Measurements from ENCODE around the gene FOXP1.
A peak's percentile ranks its signal among the peaks of the same experiment; 100 is the strongest.

FOXP1 gene

DNA sequence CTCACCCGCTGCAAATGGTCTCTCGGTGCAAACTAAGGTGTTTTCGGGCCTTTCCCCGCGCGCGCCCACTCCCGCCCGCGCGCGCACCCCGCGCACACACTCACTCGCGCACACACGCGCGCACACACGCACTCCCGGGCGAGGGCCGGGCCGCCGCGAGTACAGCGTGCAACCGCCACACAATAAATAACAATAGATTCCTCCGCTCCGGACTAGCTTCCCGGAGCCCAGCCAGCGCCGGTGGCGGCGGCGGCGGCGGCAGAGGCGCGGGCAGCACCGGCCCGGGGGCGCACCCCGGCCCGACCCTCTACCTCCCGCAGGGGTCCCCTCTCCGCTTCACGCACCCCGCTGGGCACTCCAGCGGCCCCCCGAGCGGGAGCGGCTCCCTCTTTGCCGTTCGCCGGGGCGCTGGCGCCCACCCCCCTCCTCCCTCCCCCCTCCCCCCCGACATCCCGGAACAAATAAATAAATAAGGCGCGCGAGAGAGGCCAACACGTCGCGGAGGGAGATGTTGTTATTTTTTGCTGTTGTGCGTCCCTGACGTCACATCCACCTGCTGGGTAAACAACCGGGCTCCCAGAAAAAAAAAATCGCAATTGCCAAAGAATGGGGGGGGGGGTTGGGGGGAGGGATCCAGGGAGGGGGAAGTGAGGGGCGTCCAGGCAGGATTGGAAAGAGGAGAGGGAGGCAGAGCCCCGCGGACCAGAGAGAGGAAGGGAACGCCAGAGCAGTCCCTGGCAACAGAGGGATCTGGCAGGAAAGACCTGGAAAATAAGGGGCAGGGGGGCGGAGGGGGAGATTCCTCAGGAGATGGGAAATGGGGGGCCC, at the start of gene FOXP1:
FOXP1 (minus strand) TSS at position 163 of the 828 bp plus-strand sequence. CDS start 385,347 bp downstream, outside the sequence.
- peak; percentile 63 for DNase-seq

DNA sequence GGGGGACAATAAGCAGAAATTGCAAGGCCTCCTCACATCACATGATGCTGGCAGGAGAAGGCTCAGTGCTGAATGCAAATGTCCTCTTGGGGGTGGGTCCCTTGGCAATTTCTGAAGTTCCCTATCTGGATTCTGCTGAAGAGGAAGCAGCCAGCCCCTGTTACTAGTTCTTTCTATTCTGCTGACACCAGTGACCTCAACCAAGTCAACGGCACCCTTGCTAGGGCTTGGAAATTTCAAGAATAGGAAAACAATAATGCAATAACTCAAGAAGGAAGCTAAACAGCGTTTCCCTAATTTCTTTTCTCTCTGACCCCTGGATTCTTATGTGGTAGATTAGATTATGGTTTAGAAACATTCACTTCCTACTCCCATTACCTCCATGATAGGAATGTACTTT, 46.2 kb upstream of the FOXP1 start:
- DNase-seq, result no peak

DNA sequence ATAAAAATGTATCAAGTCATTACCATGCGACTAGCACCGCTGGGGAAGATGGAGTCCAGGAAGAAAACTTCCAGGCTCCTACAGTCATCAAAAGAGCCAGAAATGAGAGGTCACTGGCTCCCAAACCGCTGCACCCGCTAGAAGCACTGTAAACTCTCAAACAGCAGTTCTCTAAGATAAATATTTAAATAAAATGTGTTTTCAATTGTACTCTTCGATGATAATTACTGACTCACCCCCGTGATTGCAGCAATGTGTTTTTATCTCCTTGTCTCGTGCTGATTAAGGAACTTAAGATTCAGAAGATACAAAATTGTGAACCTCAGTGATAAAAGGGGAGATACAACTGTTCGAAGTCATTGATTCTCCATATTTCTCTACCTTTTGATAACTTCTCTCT, 45.8 kb upstream of the FOXP1 start:
- DNase-seq, result no peak

DNA sequence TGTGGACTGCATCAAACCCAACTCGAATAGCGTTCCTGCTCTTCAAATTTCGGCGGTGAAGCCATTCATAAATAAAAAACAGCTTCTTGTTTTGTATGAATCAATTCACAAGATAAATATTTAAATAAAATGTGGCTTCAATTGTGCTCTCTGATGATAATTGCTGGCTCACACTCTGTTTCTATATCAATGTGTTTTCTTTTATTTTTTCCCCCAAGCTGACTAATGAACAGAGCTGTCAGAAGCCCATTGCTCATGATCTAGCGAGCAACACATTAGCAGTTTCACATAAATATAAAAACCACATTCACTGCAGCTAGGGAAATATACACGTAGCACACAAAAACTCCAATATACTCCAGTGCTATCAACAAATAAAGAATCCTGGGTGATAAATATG, 45.0 kb upstream of the FOXP1 start:
- DNase-seq, result no peak

DNA sequence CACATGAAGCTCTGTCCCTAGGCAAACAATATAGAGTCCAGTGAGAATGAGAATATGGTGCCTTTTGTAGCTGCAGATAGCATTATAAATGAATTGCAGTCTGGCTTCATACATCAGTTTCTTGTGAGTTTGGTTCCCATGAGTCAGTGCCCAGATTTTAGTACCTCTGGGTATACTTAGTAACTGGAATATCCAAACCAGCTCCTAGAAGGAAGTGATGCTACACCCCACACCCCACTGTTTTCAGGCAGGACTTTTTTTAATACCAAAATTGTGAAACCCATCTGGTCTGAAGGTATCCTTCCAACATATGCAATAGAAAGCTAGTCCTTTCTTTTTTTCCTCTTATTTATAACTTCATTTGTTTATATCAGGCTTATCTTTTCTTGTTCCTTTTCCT, 42.1 kb upstream of the FOXP1 start:
- no peak for DNase-seq

DNA sequence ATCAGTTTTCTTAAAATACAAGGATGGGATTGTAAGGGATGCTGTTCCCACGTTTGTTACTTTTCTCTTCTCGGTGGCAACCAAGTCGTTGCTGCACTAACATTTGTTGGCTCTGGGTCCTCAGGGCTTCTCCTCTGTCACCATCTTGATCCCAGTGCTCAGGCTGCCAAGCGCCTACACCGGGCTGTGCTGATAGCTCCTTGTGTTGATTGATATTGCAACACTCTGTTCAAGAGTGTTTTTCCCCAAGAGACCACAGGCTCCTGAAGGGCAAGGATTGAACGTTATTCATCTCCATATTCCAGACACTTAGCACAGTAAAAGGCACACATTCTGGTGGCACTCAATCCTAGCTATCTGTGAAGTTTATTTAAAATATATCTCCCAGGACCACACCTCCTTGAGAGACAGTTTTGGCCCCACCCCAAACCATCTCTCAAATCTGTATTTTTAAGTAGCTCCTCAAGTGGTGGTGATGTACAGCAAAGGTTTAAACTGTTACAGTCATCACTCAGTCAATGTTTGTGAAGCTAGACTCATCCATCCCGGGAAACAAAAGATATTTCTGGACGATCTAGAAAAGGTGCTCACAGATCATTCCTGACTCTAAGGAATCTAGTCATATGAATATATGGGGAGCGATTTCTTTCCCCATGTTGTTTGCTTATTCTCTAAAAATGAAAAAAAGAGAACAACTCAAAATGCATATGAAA, 38.5 kb upstream of the FOXP1 start:
- no peak for DNase-seq

DNA sequence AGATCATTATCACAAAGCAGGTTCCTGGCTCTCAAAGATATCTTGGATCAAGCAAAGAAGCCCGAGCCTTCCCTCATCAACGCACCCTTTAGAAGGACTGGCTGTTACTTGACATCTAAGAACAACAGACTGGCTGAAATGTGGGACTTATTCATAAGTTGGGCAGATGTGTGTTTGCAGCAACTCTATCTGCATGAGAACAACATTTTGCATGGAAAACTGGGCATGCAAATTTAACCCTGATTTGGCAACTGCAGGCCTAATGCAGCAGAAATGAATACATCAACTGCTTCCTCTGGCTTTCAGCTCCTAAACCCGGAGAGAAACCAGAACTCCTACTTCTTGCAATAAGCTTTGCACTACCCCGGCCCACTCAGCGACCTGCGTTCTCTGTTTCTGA, 35.0 kb upstream of the FOXP1 start:
- DNase-seq, result no peak

DNA sequence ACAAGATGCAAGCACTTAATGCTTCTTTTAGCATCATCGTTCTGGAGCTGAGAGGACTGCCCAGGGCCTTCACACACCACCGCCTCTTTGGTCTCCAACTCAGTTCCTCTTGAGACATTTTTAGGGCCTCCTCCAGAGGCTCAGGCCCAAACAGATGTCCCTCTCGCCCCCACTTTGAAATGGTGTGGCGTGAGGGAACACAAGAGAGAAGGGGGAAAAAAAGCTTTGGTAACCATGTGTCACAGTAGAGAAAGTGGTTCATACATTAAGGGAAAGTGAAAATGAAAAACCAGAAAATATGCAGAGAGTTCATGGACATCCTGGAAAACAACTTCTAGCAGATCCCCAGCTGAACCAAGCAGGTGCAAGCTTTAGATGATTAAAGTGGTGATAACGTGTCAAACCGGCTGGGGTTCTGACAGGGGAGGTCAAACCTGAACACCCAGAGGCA, 33.1 kb upstream of the FOXP1 start:
- DNase-seq, result no peak

DNA sequence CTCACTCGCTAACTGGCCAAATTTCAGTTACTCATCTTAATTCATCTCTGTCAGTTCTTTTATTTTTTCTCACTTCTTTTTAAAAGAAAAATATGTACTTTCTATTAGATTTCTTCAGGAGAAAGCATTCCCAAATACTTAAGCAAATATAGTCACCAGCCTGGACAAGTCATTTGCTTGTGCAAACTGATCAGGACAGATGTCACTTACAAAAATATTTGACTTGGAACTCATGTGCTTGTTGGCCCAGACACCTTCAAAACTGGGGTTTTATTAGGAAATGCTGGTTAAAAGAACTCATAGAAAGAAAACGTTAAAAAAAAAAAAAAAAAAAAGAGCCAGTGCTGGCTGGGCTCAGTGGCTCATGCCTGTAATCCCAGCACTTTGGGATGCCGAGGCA, 31.3 kb upstream of the FOXP1 start:
- DNase-seq, result no peak

DNA sequence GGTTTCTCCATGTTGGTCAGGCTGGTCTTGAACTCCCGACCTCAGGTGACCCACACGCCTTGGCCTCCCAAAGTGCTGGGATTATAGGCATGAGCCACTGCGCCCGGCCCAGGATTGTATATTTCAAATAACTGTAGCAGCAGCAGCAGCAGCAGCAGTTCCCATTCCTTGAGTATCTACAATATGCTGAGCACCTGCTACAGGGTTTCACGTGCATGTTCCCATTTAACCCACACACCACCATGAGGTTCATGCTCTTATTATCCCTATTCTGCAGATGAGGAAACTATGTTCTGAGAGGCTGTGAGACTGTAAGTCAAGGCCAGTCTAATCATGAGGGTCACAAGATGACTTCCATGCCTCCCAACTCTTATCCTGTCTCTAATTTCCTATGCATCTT, 30.9 kb upstream of the FOXP1 start:
- no peak for DNase-seq

DNA sequence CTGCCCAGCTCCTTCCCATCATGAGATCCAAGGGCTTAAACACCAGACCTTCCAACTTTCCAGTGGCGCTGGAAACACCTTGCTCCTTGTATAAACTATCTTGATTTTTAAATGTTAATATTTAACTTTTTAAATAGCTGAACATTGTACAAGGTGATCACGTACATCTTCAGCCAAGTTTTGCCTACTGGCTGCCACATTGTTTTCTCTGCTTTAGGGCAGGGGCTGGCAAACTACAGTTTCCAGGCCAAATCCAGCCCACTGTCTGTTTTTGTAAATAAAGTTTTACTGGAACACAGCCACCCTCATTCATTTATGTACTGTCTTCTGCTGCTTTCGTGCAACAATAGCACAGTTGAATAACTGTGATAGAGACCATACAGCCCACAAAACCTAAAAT, 27.6 kb upstream of the FOXP1 start:
- no peak for DNase-seq

DNA sequence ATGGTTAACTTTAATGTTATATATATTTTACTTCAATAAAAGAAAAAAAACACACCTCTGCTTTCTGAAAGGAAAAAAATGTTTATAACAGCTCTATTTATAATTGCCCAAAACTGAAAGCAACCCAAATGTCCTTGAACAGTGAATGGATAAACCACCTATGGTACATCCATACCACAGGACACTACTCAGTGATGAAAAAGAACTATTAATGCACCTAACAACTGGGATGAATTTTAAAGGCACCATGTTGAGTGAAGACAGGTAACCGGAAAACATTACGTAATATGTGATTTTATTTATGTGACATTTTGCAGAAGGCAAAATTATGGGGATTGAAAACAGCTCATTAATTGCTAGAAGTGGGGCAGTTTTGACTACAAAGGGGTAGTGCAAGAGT, 23.8 kb upstream of the FOXP1 start:
- DNase-seq, result no peak

DNA sequence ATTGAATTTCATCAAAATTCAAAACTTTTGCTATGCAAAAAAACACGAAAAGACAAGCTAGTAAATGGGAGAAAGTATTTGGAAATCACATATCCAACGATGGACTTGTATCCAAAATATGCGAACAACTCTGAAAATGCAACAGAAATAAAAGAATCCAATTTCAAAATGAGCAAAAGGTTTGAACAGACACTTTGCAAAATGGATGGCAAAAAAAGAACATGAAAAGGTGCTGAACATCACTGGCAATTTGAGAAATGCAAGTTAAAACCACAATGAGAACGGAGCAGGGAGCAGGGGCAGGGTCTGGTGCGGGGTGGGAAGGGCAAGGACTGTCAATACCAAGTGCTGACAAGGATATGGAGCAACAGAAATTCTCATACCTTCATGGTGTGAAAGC, 23.1 kb upstream of the FOXP1 start:
- no peak for DNase-seq

DNA sequence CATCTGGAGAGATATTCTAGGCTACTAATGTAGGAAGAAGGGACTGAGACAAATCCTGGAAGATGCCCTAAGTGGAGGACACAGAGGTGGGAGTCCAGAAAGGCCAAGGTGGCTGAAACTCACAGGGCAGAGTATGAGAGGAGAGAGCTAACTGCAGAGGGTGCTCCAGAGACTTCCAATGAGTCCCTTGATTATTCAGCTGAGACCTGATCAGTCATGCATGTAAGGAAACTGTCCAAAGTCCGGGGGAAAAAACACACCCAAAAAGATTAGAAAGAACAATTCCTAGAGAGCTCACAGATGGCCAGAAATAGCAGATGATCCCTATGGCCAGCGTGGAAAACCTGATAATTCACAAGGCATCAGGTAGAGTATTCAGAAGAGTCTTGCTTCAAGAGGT, 18.7 kb upstream of the FOXP1 start:
- no peak for DNase-seq

DNA sequence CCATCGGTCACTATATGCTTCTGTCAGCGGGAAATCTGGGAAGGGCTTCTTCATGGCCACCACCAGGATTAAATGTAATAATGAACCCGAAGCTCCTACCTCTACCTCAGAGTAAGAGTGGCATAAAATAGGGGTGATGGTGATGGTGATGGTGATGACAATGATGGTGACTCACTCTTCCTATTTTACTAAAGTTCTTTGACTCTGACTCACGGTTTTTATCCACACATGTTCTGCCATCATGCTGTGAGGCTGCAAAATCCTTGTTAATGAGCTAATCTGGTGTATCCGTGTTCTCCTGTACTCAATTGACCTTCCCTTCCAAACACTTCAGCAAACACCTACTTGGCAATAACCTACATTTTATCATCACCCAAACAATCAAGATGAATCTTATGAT, 18.3 kb upstream of the FOXP1 start:
- no peak for DNase-seq

DNA sequence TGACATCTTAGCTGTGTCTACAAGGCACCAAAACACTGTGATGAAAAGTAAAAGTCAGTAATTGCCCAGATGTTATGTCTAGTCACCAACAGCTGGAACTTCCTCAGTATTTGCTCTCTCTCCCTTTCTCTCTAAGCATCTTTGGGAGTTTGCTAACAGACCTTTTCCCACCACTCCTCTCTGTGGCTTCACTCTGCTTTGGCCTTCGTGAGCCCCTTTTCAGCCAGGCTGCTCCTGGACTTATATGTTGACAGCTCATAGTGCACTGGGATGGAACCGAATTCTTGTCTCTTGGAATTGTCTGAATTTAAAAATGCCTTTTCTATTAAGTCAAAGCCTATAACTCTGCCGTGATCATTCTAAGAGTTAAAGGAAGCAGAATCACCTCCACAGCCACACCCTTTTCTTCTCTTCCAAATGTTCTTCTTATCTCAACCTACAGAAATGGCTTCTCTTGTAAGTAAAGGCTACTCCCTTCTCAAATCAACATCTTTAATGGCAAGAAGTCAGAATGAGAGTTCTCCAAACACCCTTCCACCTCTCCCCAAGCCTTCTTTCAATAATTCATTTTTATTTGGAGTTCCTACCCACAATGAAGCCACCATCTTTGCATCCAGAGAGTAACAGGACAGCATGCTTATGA, 17.2 kb upstream of the FOXP1 start:
- DNase-seq, result no peak

DNA sequence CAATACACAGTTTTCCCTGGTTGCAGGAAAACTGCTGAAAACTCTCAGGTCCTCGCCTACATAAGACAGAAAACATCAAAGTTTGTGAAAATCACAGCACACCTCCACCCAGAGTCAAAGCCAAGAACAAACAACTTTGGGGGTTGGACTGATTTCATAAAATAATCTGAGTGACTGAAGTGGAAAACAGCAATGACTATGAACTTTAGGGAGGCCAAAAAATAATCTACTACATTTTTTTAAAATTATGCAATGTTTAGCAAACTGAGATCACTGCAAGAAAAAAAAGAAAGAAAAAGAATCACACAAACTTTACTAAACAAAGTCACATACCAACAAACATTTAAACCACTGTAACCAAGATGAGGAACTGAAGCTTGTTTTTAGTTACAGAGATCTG, 15.9 kb upstream of the FOXP1 start:
- DNase-seq, result no peak

DNA sequence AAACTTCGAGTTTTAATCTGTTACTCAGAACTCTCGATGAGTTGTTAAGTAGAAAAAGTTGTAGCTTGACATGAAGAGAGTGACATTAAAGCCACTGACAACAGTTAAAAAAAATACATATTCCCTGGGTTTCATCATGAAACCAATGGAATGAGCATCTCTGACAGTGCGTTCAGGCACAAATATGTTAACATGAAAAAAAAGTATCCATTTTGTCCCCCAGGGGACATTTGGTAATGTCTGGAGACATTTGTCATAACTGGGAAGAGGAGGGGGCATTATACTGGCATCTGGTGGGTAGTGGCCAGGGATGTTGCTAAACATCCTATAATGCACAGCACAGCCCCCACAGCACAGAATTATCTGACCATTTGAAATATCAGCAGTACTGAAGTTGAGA, 14.8 kb upstream of the FOXP1 start:
- DNase-seq, result no peak

DNA sequence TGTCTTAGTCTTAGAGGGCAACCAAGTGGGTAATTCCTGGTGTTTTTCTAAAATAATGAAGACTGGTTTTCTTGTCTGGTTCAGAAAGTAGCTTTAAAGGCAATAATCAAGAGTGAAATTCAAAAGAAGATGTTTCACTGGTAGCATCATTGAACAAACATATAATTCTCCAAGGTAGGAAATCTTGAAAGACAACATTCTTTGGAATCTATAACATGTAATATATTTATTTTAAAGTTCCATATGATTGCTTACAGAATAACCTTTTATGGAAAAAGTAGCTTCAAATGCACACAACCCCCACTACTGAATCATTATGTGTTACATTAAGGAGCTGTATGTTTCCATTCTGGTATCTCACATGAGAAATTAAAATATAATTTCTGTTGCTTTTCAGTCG, 13.8 kb upstream of the FOXP1 start:
- DNase-seq, result no peak

DNA sequence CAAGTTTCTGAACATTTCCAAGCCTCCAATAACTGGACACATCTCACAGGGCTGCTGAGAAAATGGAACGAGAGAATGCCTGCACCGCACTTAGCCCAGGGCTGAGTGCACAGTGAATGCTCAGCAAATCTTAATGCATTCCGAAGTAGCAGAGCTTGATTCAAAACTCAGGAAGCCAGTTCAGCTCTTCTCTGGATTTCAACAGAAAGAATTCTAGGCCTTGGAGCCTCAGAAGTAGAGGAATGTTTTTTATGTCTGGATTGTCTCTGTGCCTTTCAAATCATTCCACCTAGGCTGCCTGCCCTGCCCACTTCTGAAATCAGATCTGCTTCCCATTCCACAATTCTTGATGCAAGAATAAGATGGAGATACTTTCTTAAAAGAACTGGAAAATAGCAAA, 9.6 kb upstream of the FOXP1 start:
- no peak for DNase-seq

DNA sequence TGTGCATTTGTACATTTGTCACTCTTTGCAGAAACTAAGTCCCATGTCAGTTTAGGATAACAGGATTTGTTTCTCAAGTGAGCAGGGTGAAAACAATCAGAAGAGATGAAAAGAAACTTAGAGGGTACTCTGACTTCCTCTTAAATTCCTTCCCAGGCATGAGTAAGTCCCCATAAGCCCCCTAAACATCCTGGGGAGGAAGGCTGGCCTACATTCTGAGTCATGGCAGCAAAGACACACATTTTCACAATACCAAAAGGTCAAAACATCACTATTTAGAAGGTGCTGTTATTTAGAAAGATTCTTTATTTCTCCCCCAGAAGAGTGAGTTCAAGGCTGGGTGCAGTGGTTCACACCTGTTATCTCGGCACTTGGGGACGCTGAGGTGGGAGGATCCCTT, 7.6 kb upstream of the FOXP1 start:
- DNase-seq, result no peak

DNA sequence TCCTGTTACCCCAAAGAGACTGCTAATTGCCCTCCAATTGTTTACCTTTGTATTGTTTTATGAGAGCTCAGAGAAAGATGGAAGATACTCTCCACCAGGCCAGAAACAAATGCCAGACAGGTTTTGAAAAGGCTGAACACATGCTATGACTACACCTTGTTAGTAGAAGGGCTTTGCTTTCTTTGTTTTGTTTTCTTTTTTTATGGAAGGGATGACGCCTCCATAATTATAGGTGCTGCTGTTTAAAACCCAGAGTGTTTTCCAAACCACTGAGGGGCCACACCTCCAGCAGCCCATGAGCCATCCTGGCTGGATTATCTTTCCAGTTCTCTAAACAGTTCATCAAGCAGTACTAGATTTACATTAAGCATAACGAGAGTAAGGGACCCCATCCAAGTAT, 5.6 kb upstream of the FOXP1 start:
- DNase-seq, result no peak

DNA sequence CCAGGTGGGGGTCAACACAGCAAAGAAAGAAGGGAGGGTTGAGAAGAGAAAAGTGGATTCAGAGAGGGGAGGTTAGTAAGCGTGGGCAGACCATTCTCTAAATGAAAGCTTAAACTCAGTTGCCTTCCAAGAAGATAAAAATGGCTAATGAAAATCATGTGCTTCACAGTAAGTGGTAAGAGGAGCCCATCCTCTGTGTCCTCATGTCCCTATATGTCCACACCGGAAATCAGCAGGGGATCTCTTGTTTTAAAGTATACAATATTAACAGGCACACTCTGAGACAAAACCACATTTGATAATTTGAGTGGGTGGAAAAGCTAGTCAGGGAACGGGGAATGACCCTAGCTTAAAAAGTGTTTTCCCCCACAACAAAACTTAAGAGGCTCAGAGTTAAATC, 4.4 kb upstream of the FOXP1 start:
- no peak for DNase-seq

DNA sequence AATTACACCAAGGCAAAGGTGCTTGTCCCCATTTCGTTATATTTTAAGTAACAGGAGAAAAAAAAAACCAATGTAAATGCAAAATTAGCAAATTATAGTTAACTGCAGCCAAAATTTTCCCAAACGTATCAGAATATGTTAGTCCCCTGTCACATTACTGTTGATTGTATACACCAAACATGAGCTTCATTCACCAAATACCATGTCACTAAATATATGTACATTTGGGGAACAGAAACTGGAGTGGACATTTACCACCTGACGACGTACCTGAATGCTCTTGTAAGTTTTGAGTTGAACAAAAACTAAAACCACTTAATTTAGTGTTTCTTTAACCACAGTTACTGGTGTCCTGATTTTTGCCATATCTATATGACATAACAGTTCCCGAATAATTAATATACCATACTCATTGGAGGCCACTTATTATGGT, 3.3 kb upstream of the FOXP1 start:
- DNase-seq, result no peak
